Activated CD8-positive, alpha-beta memory T cell treated with anti-CD3 and anti-CD28 coated beads, Interleukin-2, amount 50 U/mL, for 24 hours (primary cell): ENCODE data around the gene GPR37L1.
"Not testable (repeated sequence)": the region's sequence is repeated elsewhere in the genome, so short reads cannot be mapped to it uniquely, and the experiment has no call there.

ENCODE experiments used
- DNase-seq: peaks from one replicate; pipeline ENCODE4 v3.0.0-alpha.2; 2020; ENCODE audit errors: extremely low read depth

The GPR37L1 gene

DNA sequence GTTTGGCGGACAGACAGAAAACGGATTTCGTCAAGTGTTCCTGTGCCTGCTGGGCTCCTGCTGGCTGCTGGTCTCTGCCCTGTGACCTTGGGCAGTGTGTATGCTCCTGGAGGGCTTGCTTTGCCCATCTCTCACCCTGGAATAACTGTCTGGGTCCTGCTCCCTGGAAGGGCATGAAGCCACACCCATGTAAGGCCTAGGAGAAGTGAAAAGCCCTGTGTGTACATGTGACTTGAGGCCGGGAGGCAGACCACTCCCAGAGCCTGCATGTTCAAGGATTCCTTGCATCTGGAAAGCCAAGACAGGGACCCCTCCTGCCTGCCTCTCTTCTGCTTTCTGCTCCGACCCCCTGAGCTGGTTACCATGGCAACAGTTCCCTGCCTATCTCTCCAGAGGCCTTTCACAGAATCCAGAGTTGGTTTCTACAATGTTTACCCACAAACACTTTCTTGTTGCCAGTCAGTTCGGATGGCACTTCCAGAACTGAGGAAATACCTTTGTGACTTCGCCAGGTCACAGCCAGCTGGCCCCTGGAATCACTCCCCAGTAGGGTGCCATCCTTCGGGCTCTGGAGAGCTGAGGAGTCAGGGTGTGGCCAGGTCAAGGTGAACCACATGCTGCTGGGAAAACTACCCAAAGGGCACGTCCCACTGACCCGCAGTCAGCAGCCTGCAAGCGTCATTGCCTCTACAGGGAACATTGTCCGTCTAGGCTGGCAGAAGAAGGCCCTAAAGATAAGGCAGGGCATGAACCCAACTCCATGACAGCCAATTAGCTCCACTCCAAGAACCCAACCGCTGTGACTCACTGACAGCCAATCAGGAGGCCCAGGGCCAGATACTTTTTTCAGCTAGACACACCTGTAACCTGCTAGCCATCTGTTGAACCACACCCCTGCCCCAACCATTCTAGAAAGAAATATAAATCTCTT is 14.7 kb upstream of the GPR37L1 start:
- DNase-seq = no peak

- no peak for DNase-seq
These were observed 11.7 kb upstream of the GPR37L1 start for GRCh38 chr1:202110977-202111376.

GRCh38 chr1:202111589-202111988 is 11.1 kb upstream of the GPR37L1 start:
- DNase-seq = not testable (repeated sequence)

GRCh38 chr1:202112859-202113689 is 9.6 kb upstream of the GPR37L1 start:
- no peak for DNase-seq

DNA sequence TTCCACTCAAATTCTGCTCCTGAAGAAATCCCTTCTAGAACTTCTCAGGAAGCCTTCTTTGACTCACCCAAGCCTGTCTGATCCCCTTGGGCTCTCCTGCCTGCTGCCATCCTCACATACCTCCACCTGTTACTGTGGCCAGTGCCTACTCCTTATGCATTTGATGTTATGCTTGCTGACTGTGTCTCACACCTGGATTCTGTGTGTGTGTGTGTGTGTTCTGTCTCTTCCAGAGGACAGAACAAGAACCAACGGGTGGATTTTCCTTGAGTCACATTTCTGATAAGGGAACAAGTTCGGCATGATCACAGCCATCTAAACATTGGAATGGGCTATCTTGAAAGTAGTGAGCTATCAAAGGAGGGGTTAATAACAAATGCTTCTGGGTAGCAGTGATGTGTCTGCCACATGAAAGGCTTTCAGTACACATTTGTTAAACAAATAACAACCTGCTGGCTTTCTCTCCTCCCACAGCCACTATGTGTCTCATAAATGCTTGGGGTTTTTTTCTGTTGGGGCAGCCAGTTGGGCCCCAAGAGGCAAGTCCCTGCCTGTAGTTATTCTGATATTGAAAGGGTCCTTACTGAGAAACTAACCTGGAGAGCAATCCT is 8.9 kb upstream of the GPR37L1 start:
- DNase-seq = no peak

GRCh38 chr1:202116287-202116686 is 6.4 kb upstream of the GPR37L1 start:
- DNase-seq = no peak

DNA sequence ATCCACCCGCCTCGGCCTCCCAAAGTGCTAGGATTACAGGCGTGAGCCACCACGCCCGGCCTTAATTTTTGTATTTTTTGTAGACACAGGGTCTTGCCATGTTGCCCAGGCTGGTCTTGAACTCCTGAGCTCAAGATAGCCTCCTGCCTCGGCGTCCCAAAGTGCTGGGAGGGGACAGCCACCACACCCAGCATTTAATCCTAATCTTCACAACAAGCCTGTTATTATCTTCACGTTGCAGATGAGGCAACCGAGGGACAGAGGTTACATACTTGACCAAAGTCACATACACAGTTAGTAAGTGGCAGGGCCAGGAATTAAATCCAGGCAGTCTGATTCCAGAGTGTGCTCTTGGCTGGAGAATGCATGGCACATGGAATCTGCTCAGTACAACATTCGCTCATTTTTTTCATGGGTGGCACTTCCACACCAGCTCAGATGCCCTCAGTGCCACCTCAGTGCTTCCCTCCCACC is 4.8 kb upstream of the GPR37L1 start:
- no peak for DNase-seq

- DNase-seq = no peak
These were observed 1.7 kb upstream of the GPR37L1 start for GRCh38 chr1:202121006-202121405.

DNA sequence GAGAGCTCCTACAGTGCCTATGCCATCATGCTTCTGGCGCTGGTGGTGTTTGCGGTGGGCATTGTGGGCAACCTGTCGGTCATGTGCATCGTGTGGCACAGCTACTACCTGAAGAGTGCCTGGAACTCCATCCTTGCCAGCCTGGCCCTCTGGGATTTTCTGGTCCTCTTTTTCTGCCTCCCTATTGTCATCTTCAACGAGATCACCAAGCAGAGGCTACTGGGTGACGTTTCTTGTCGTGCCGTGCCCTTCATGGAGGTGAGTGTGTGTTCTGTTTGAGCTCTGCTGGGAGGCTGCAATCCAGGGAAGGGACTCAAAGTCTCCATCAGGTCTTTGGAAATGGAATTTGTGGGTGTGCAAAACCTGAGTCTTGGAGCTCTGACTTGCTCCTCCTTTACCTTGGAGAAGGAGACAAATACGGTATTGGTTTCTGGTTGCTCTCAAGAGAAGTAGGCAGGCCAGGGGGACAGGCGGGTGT is 658 bp downstream of the GPR37L1 start:
- no peak for DNase-seq

- no peak for DNase-seq
These were observed 1.4 kb downstream of the GPR37L1 start for GRCh38 chr1:202124142-202124541.

DNA sequence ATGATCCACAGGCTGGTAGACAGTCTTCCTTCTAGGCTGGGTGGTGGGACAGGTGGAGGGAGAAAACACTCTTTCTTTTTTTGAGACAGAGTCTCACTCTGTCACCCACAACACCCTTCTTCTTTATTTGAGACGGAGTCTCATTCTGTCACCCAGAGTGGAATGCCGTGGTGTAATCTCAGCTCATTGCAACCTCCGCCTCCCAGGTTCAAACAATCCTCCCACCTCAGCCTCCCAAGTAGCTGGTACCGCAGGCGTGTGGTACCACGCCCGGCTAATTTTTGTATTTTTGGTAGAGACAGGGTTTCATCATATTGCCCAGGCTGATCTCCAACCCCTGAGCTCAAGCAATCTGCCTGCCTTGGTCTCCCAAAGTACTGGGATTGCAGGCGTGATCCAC is 2.9 kb downstream of the GPR37L1 start:
- DNase-seq = no peak

GRCh38 chr1:202126426-202126825 is 3.7 kb downstream of the GPR37L1 start:
- DNase-seq = no peak

DNA sequence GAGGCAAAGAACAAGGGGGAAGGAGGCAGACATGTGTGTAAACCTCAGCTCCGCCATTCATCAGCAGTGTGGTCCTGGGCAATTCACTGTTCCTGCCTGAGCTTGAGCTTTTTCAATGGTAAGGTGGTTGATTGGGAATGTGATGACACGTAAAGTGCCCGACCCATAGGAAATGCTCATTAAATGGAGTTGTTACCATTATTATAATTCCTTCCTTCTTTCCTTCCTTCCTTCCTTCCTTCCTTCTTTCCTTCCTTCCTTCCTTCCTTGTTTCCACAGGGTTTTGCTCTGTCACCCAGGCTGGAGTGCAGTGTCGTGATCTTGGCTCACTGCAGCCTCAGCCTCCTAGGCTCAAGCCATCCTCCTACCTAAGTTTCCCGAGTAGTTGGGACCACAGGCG is 4.3 kb downstream of the GPR37L1 start:
- no peak for DNase-seq

GRCh38 chr1:202127836-202128622 is 5.3 kb downstream of the GPR37L1 start:
- DNase-seq = no peak

- DNase-seq = no peak
These were observed 7.0 kb downstream of the GPR37L1 start for GRCh38 chr1:202129453-202130296.

DNA sequence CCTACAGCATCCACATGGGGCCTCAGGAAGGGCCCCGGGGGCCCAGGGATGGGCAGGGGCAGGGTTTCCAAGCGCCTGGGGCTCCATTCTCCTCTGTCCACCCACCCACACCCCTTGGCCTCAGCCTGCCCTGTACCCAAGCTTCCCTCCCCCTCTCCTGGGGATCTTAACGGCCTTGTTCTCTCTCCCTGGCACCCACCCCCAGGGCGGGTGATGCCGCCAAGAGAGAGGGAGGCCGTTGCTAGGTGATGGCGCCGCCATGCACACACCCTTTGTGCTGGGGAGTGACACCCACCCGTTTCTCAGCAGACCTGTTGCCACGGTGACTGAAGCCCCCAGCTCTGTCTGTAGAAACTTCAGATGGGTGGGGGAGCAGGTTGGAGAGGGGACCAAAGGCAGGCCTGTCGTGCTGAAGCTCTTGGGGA is 7.6 kb downstream of the GPR37L1 start:
- DNase-seq = no peak

DNA sequence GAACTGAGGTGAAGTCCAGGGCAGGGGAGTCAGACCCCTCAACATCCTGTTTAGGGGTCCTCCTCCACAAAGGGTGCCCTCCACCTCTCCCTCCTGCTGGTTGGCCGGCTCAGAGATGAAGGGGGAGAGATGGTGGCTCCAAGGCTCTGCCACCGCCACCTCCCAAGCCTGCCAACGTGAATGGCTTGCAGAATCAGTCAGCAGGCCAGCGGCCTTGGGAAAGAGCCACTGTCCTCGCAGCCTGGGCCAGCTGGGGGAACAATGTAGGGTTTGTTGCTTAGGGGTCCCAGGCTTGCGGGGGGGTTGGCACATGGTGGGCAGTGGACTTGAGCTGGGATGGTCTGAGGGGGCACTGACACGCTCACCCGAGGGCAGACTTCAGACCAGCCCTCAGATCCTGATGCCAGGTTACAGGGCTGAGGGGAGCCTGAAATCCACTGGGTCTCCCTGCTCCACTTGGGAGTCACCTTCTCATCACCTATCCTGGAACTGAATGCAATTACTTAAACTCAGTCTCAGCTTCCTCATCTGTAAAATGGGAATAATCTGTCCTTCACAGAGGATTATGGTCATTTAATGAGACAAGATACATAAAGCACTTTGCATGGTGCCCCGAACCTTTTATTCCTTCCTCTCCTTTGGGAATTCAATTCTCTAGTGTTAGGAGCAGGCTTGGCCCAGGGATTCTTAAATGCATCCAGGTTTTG is 8.3 kb downstream of the GPR37L1 start:
- no peak for DNase-seq

DNA sequence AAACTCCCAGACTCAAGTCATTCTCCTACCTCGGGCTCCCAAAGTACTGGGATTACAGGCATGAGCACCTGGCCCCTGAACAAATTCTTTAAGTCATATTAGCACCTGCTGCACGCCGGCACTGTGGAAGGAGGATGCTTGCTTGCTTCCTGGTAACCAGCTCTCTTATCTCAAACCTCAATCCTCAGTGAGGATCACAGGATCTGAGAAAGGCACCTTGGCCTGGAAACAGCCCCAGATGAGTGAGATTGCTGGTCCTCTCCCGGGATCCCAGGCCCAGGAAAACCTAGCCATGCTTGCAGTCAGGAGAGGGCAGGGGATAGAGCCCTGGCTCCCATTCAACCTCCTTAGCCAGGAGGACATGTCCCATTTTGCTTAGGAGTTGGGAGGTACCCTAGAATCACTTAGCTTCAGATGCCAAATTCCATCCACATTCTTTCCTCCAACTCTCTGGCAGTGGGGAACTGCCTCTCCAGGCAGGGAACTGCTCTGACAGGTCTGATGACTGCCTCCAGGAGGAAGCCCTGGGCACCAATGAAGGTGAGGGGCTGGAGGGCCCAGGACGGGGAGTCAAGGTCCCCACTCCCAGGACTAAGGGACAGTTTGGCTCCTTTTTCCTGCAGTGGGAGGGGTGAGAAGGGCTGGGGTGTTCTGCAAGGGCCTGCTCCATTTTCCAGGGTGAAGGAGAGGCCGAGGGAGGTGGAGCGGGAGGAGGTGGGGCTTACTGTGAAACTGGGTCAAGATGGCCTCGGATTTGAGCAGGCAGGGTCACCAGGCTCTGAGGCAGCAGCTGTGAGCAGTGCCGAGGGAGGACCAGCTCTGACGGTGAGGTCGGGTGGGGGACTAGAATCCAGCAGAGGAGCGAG is 9.5 kb downstream of the GPR37L1 start:
- no peak for DNase-seq

- DNase-seq = no peak
These were observed 10.3 kb downstream of the GPR37L1 start for GRCh38 chr1:202133001-202133400.
